ENCODE measurements around the gene RPTOR. TPM values are rescaled to one million over a fixed set of nuclear protein-coding genes. Genes with fewer than 3 reads are reported as not detected.

RPTOR gene
- total RNA-seq, 1 experiment from 2014 or later, result 46.2 TPM

DNA sequence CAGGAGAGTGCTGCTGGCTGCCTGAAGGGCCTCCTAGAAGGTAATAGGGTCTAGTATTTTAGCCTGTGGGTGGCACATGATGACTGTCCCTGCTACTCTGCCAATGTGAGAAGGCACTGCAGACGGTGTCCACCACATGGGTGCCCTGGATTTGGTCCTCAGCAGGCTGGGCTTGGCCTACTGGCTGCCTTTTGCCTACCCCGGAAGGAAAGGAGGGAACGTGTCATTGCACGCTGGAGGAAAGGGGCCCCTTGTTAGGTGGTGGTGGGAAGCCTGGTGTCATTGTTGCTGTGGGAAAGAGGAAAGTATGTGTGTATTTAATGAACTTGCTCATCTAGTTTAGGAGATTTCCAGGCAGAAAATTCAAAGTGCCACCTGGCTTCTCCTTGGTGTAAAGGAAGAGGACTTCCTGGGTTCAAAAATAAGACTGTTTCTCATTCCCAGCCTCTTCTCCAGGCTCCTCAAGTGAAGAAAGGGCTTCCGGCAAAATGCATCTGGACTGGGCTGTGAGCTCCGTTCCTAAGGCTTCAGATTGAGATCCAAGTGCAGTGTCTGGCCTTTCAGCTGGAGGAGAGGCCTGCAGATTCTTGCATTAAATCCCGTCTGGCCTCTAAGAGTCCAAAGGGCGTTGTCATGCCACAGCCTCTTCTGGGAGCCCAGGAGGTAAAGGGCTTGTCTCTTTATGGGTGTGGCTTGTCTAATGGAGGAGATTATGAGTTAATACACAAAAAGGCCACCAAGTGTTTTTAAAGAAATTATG is 55.1 kb downstream of the RPTOR start:
- POLR2A ChIA-PET (ENCODE audit: unreplicated experiment), result no interaction called here
- no peaks in the 10 kb centered on the region for H3K27me3 ChIP-seq (ENCODE audit: low read length)
- H3K9ac ChIP-seq (ENCODE audit: low read length), result no peak overlapping the region
- H3K79me2 ChIP-seq (ENCODE audit: low read length), result peaks cover 90% of the 10 kb centered on the region
- CTCF ChIA-PET, result no interaction called here
- no peaks in the 10 kb centered on the region for H3K36me3 ChIP-seq (ENCODE audit: low read depth, low read length)
- H3K4me2 ChIP-seq (ENCODE audit: low read length), result no peak overlapping the region
- H2AFZ ChIP-seq (ENCODE audit: low read length), result no peak overlapping the region
- H3K27ac ChIP-seq (ENCODE audit: low read length), result no peak overlapping the region
- H3K9me3 ChIP-seq (ENCODE audit: low read length), result no peaks in the 10 kb centered on the region
- H3K4me3 ChIP-seq (ENCODE audit: low read length), result no peak overlapping the region
- ATAC-seq, result no peak
- H3F3A ChIP-seq (ENCODE audit: low read length, unreplicated experiment), result no peaks in the 10 kb centered on the region
- no peak for DNase-seq
- peaks cover 19% of the 10 kb centered on the region; the same call in 1 of the 2 replicates for H4K20me1 ChIP-seq (ENCODE audit: low read length)
- no TSS peak for BruUV-seq (replicated peaks)
- no peaks in the 10 kb centered on the region for H3K9me2 ChIP-seq (replicated peaks; ENCODE audit: low read length)
- TF ChIP-seq EZH2phosphoT487 (IDR thresholded peaks at IDR 0.05; ENCODE audit: borderline replicate concordance, low read length) (no peak), EZH2 (IDR thresholded peaks at IDR 0.05; ENCODE audit: low read length, unreplicated experiment) (no peak)
- TF ChIP-seq, protein P1, sequence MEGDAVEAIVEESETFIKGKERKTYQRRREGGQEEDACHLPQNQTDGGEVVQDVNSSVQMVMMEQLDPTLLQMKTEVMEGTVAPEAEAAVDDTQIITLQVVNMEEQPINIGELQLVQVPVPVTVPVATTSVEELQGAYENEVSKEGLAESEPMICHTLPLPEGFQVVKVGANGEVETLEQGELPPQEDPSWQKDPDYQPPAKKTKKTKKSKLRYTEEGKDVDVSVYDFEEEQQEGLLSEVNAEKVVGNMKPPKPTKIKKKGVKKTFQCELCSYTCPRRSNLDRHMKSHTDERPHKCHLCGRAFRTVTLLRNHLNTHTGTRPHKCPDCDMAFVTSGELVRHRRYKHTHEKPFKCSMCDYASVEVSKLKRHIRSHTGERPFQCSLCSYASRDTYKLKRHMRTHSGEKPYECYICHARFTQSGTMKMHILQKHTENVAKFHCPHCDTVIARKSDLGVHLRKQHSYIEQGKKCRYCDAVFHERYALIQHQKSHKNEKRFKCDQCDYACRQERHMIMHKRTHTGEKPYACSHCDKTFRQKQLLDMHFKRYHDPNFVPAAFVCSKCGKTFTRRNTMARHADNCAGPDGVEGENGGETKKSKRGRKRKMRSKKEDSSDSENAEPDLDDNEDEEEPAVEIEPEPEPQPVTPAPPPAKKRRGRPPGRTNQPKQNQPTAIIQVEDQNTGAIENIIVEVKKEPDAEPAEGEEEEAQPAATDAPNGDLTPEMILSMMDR (conservative IDR thresholded peaks at IDR 0.05; ENCODE audit: low read depth, low read length), result no peak
- H3K4me1 ChIP-seq (ENCODE audit: insufficient read depth, low read length), result peaks cover 21% of the 10 kb centered on the region
- intact Hi-C loops (cut with micrococcal nuclease), result no loop called here

DNA sequence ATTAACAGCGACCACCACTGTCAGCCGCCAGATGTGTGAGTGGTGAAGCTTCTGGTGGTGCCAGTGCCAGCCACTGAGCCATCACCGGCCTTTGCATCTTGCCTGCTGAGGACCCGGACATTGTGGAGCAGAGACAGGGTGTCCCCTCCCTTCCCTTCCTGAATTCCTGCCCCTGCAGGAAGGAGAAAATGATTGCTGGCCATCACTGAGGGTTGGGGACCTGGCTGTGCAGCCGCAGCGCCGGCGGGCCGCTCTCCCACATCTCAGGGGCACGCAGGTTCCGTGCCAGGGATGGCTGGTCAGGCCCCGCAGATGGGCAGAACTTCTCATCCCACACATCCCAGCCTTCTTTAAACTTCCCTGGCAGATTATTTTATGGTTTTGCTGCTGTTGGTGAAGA is 56.5 kb downstream of the RPTOR start:
- peaks cover 25% of the 10 kb centered on the region; the same call in 1 of the 2 replicates for H4K20me1 ChIP-seq (ENCODE audit: low read length)
- intact Hi-C loops (cut with micrococcal nuclease), result no loop called here
- H3F3A ChIP-seq (ENCODE audit: low read length, unreplicated experiment), result no peaks in the 10 kb centered on the region
- H3K9me3 ChIP-seq (ENCODE audit: low read length), result no peaks in the 10 kb centered on the region
- ATAC-seq (no peak), DNase-seq (no peak)
- no peak overlapping the region for H3K4me3 ChIP-seq (ENCODE audit: low read length)
- H3K36me3 ChIP-seq (ENCODE audit: low read depth, low read length), result no peaks in the 10 kb centered on the region
- no peaks in the 10 kb centered on the region for H3K9me2 ChIP-seq (replicated peaks; ENCODE audit: low read length)
- H3K27me3 ChIP-seq (ENCODE audit: low read length), result no peaks in the 10 kb centered on the region
- POLR2A ChIA-PET (ENCODE audit: unreplicated experiment), result no interaction called here
- H3K79me2 ChIP-seq (ENCODE audit: low read length), result peaks cover 89% of the 10 kb centered on the region
- CTCF ChIA-PET, result no interaction called here
- H3K27ac ChIP-seq (ENCODE audit: low read length), result no peak overlapping the region
- BruUV-seq (replicated peaks), result no TSS peak
- no peak overlapping the region for H2AFZ ChIP-seq (ENCODE audit: low read length)
- TF ChIP-seq EZH2 (IDR thresholded peaks at IDR 0.05; ENCODE audit: low read length, unreplicated experiment) (no peak), EZH2phosphoT487 (IDR thresholded peaks at IDR 0.05; ENCODE audit: borderline replicate concordance, low read length) (no peak)
- TF ChIP-seq, protein P1 (conservative IDR thresholded peaks at IDR 0.05; ENCODE audit: low read depth, low read length), result no peak
- peaks cover 30% of the 10 kb centered on the region for H3K4me1 ChIP-seq (ENCODE audit: insufficient read depth, low read length)
- H3K4me2 ChIP-seq (ENCODE audit: low read length), result no peak overlapping the region
- H3K9ac ChIP-seq (ENCODE audit: low read length), result no peak overlapping the region

DNA sequence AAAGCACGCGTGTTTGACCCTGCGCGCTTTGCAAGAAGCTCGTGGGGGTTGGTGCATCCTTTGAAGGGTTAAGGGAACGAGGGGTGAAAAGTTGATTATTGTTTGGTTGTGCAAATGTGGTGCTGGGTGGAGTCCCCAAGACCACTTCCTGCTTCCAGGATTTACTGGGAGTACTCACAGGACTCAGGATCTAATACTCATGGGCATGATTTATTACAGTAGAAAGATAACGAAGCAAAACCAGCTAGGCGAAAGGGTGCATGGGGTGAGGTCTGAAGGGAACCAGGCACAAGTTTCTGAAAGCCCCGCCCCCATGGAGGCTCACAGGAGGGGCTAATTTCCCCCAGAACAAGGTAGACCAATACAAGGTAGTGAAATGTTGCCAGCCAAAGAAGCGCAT is 58.8 kb downstream of the RPTOR start:
- intact Hi-C loops (cut with micrococcal nuclease), result no loop called here
- Histone ChIP-seq H3F3A (ENCODE audit: low read length, unreplicated experiment) (no peaks in the 10 kb centered on the region), H3K4me3 (ENCODE audit: low read length) (no peak overlapping the region), H4K20me1 (ENCODE audit: low read length) (peaks cover 19% of the 10 kb centered on the region; the same call in 1 of the 2 replicates), H3K36me3 (ENCODE audit: low read depth, low read length) (no peaks in the 10 kb centered on the region), H3K9ac (ENCODE audit: low read length) (no peak overlapping the region), H3K9me2 (replicated peaks; ENCODE audit: low read length) (no peaks in the 10 kb centered on the region), H3K9me3 (ENCODE audit: low read length) (no peaks in the 10 kb centered on the region), H3K27ac (ENCODE audit: low read length) (no peak overlapping the region), H3K4me2 (ENCODE audit: low read length) (no peak overlapping the region), H2AFZ (ENCODE audit: low read length) (no peak overlapping the region), H3K27me3 (ENCODE audit: low read length) (no peaks in the 10 kb centered on the region), H3K4me1 (ENCODE audit: insufficient read depth, low read length) (peaks cover 17% of the 10 kb centered on the region), H3K79me2 (ENCODE audit: low read length) (peaks cover 87% of the 10 kb centered on the region)
- no peak for DNase-seq
- TF ChIP-seq EZH2 (IDR thresholded peaks at IDR 0.05; ENCODE audit: low read length, unreplicated experiment), result no peak
- TF ChIP-seq, protein P1 (conservative IDR thresholded peaks at IDR 0.05; ENCODE audit: low read depth, low read length), result no peak
- no peak for TF ChIP-seq EZH2phosphoT487 (IDR thresholded peaks at IDR 0.05; ENCODE audit: borderline replicate concordance, low read length)
- BruUV-seq (replicated peaks), result no TSS peak
- CTCF ChIA-PET, result no interaction called here
- no peak for ATAC-seq
- POLR2A ChIA-PET (ENCODE audit: unreplicated experiment), result no interaction called here
